Measurements from ENCODE around the gene PIAS4. TPM values are rescaled to one million over a fixed set of nuclear protein-coding genes. Genes with fewer than 3 reads are reported as not detected.

Gene PIAS4
- total RNA-seq, 2 experiments from 2014 or later = 22.5 to 24.4 TPM

- Mint-ChIP-seq H3K9me3 (no peaks in the 10 kb centered on the region), H3K27ac (no peak overlapping the region), H3K4me3 (no peak overlapping the region), H3K36me3 (peaks cover 5% of the 10 kb centered on the region), H3K27me3 (no peaks in the 10 kb centered on the region), H3K4me1 (ENCODE audit: low read depth) (no peaks in the 10 kb centered on the region)
- ChIA-PET POLR2A (no interaction called here), CTCF (no interaction called here)
- intact Hi-C loops (cut with micrococcal nuclease) = no loop called here
- DNase-seq = no peak
Measured at GRCh38 chr19:4033028-4033956, 25.8 kb downstream of the PIAS4 start.

- DNase-seq = no peak
- Mint-ChIP-seq H3K36me3 (peaks cover 5% of the 10 kb centered on the region), H3K4me1 (ENCODE audit: low read depth) (no peaks in the 10 kb centered on the region), H3K27ac (no peak overlapping the region), H3K9me3 (no peaks in the 10 kb centered on the region), H3K4me3 (no peak overlapping the region), H3K27me3 (no peaks in the 10 kb centered on the region)
- intact Hi-C loops (cut with micrococcal nuclease) = no loop called here
- ChIA-PET POLR2A (no interaction called here), CTCF (interaction anchor here (0.5 kb wide), 1 partner anchor 106 kb away, joined by 3 read pairs; no protein-coding TSS in a partner anchor)
Measured at GRCh38 chr19:4034048-4035017, 26.8 kb downstream of the PIAS4 start.

DNA sequence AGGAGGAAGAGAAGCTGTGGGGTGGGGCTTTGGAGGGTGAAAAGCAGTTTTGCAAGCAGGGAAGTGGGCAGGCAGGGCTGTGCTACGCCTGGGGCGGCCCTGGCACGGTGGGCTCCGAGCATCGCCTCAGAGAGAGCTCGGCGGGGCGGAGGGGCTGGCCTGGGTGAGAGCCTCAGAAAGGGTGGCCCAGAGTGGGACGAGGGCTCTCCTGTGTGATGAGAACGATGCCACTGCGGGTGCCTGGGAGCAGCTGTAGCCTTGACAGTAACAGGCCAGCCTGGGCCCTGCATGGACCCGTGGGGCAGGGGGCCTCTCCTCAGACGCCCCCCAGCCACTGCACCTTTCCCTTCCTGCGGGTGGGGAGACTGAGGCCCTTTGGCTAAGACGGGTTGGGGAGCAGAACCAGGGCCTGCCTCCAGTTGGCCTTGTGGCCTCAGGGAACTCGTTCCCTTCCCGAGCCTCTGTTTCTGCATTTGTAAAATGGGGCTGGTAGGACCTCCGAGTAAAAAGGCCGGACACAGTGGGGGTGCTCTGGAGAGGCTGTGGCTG lies 27.6 kb downstream of the PIAS4 start:
- no peaks in the 10 kb centered on the region for H3K9me3 Mint-ChIP-seq
- intact Hi-C loops (cut with micrococcal nuclease) = no loop called here
- H3K4me3 Mint-ChIP-seq = no peak overlapping the region
- H3K4me1 Mint-ChIP-seq (ENCODE audit: low read depth) = no peaks in the 10 kb centered on the region
- ChIA-PET POLR2A (no interaction called here), CTCF (no interaction called here)
- H3K36me3 Mint-ChIP-seq = peaks cover 5% of the 10 kb centered on the region
- DNase-seq = no peak
- no peak overlapping the region for H3K27ac Mint-ChIP-seq
- no peaks in the 10 kb centered on the region for H3K27me3 Mint-ChIP-seq

- no peaks in the 10 kb centered on the region for H3K9me3 Mint-ChIP-seq
- CTCF ChIA-PET = no interaction called here
- peaks cover 5% of the 10 kb centered on the region for H3K36me3 Mint-ChIP-seq
- intact Hi-C loops (cut with micrococcal nuclease) = no loop called here
- POLR2A ChIA-PET = no interaction called here
- H3K27ac Mint-ChIP-seq = no peak overlapping the region
- no peaks in the 10 kb centered on the region for H3K4me1 Mint-ChIP-seq (ENCODE audit: low read depth)
- H3K4me3 Mint-ChIP-seq = no peak overlapping the region
- H3K27me3 Mint-ChIP-seq = no peaks in the 10 kb centered on the region
- DNase-seq = no peak
Measured at GRCh38 chr19:4035582-4035981, 28.0 kb downstream of the PIAS4 start.

GRCh38 chr19:4036576-4037300 lies 29.2 kb downstream of the PIAS4 start:
- Mint-ChIP-seq H3K27me3 (no peaks in the 10 kb centered on the region), H3K4me1 (ENCODE audit: low read depth) (no peaks in the 10 kb centered on the region), H3K4me3 (no peak overlapping the region), H3K27ac (no peak overlapping the region), H3K36me3 (peaks cover 4% of the 10 kb centered on the region), H3K9me3 (no peaks in the 10 kb centered on the region)
- intact Hi-C loops (cut with micrococcal nuclease) = no loop called here
- POLR2A ChIA-PET = no interaction called here
- no peak for DNase-seq
- CTCF ChIA-PET = no interaction called here

- H3K4me1 Mint-ChIP-seq (ENCODE audit: low read depth) = no peaks in the 10 kb centered on the region
- DNase-seq = no peak
- ChIA-PET CTCF (no interaction called here), POLR2A (no interaction called here)
- H3K27me3 Mint-ChIP-seq = no peaks in the 10 kb centered on the region
- no peaks in the 10 kb centered on the region for H3K9me3 Mint-ChIP-seq
- H3K36me3 Mint-ChIP-seq = peaks cover 4% of the 10 kb centered on the region
- intact Hi-C loops (cut with micrococcal nuclease) = no loop called here
- H3K27ac Mint-ChIP-seq = no peak overlapping the region
- H3K4me3 Mint-ChIP-seq = no peak overlapping the region
Measured at GRCh38 chr19:4037301-4037949, 29.9 kb downstream of the PIAS4 start.

- intact Hi-C loops (cut with micrococcal nuclease) = no loop called here
Measured at GRCh38 chr19:4038057-4038456, 30.5 kb downstream of the PIAS4 start.

GRCh38 chr19:4038661-4039423 lies 31.3 kb downstream of the PIAS4 start:
- intact Hi-C loops (cut with micrococcal nuclease) = no loop called here
- ChIA-PET POLR2A (no interaction called here), CTCF (no interaction called here)

More at GRCh38 chr19:4038057-4038456, 30.5 kb downstream of the PIAS4 start:
- Mint-ChIP-seq H3K4me3 (no peak overlapping the region), H3K9me3 (no peaks in the 10 kb centered on the region), H3K4me1 (ENCODE audit: low read depth) (no peaks in the 10 kb centered on the region), H3K27me3 (no peaks in the 10 kb centered on the region), H3K27ac (no peak overlapping the region), H3K36me3 (peaks cover 4% of the 10 kb centered on the region)
- ChIA-PET POLR2A (no interaction called here), CTCF (no interaction called here)
- DNase-seq = no peak

GRCh38 chr19:4042064-4042730 lies 34.7 kb downstream of the PIAS4 start:
- H3K4me1 Mint-ChIP-seq (ENCODE audit: low read depth) = no peaks in the 10 kb centered on the region
- H3K27ac Mint-ChIP-seq = no peak overlapping the region
- peaks cover 5% of the 10 kb centered on the region for H3K36me3 Mint-ChIP-seq
- intact Hi-C loops (cut with micrococcal nuclease) = no loop called here
- DNase-seq = no peak
- no peak overlapping the region for H3K4me3 Mint-ChIP-seq
- ChIA-PET POLR2A (no interaction called here), CTCF (interaction anchor here (1.5 kb wide), 1 partner anchor 55 kb away, joined by 4 read pairs; no protein-coding TSS in a partner anchor)
- H3K27me3 Mint-ChIP-seq = no peaks in the 10 kb centered on the region
- H3K9me3 Mint-ChIP-seq = no peaks in the 10 kb centered on the region

More at GRCh38 chr19:4038661-4039423, 31.3 kb downstream of the PIAS4 start:
- no peaks in the 10 kb centered on the region for H3K27me3 Mint-ChIP-seq
- H3K9me3 Mint-ChIP-seq = no peaks in the 10 kb centered on the region
- no peak for DNase-seq
- no peaks in the 10 kb centered on the region for H3K4me1 Mint-ChIP-seq (ENCODE audit: low read depth)
- peaks cover 4% of the 10 kb centered on the region for H3K36me3 Mint-ChIP-seq
- no peak overlapping the region for H3K27ac Mint-ChIP-seq
- H3K4me3 Mint-ChIP-seq = no peak overlapping the region

- DNase-seq = no peak
- Mint-ChIP-seq H3K36me3 (peaks cover 5% of the 10 kb centered on the region), H3K4me3 (no peak overlapping the region), H3K27me3 (no peaks in the 10 kb centered on the region), H3K9me3 (no peaks in the 10 kb centered on the region), H3K27ac (no peak overlapping the region), H3K4me1 (ENCODE audit: low read depth) (no peaks in the 10 kb centered on the region)
- POLR2A ChIA-PET = no interaction called here
- intact Hi-C loops (cut with micrococcal nuclease) = no loop called here
- CTCF ChIA-PET = no interaction called here
Measured at GRCh38 chr19:4042731-4043082, 35.2 kb downstream of the PIAS4 start.

- ChIA-PET POLR2A (no interaction called here), CTCF (no interaction called here)
- Mint-ChIP-seq H3K27me3 (no peaks in the 10 kb centered on the region), H3K27ac (no peak overlapping the region), H3K4me1 (ENCODE audit: low read depth) (no peaks in the 10 kb centered on the region), H3K9me3 (no peaks in the 10 kb centered on the region), H3K36me3 (peaks cover 7% of the 10 kb centered on the region), H3K4me3 (no peak overlapping the region)
- intact Hi-C loops (cut with micrococcal nuclease) = no loop called here
- DNase-seq = no peak
Measured at GRCh38 chr19:4043401-4043800, 35.9 kb downstream of the PIAS4 start.

Data from activated CD4-positive, alpha-beta memory T cell treated with anti-CD3 and anti-CD28 coated beads for 36 hours (primary cell).